Activated CD4-positive, alpha-beta memory T cell treated with anti-CD3 and anti-CD28 coated beads, Interleukin-2, amount 10 ng/mL, durations not matched to agents 7 days and 5 days (primary cell): ENCODE data around the gene USP15. TPM values are rescaled to one million over a fixed set of nuclear protein-coding genes. Genes with fewer than 3 reads are reported as not detected.

ENCODE experiments used
- CTCF ChIA-PET: fragments of 350-600 bp; sonication (Branson Sonifier 250); formaldehyde crosslinking; loops from one replicate; lab custom pipeline; 2021; ENCODE audit warnings: antibody characterized with exemption, inconsistent platforms; lab: Charles Lee
- POLR2A ChIA-PET: fragments of 350-600 bp; sonication (Branson Sonifier 250); formaldehyde crosslinking; loops from one replicate; lab custom pipeline; 2021; ENCODE audit warnings: antibody characterized with exemption; lab: Charles Lee
- DNase-seq: peaks from one replicate; pipeline ENCODE4 v3.0.0-alpha.2; 2020
- H3K27ac Mint-ChIP-seq: one replicate; pipeline ENCODE4 v1.8.0; 2021; ENCODE audit warnings: mild to moderate bottlenecking, mixed read lengths
- H3K27me3 Mint-ChIP-seq: one replicate; pipeline ENCODE4 v1.8.0; 2021; ENCODE audit warnings: mixed read lengths
- H3K36me3 Mint-ChIP-seq: one replicate; pipeline ENCODE4 v1.8.0; 2021; ENCODE audit warnings: low read depth, mixed read lengths
- H3K4me1 Mint-ChIP-seq: one replicate; pipeline ENCODE4 v1.8.0; 2021; ENCODE audit warnings: mixed read lengths
- H3K4me3 Mint-ChIP-seq: one replicate; pipeline ENCODE4 v1.8.0; 2021; ENCODE audit warnings: mild to moderate bottlenecking, mixed read lengths
- H3K9me3 Mint-ChIP-seq: one replicate; pipeline ENCODE4 v1.8.0; 2021; ENCODE audit warnings: mixed read lengths
- total RNA-seq, 2 experiments: library from RNA; stranded (reverse); gene quantifications; one replicate each; pipeline ENCODE4 v1.2.3, GENCODE V29; 2021

USP15 gene
- total RNA-seq, 2 experiments from 2014 or later: 134 to 161 TPM

DNA sequence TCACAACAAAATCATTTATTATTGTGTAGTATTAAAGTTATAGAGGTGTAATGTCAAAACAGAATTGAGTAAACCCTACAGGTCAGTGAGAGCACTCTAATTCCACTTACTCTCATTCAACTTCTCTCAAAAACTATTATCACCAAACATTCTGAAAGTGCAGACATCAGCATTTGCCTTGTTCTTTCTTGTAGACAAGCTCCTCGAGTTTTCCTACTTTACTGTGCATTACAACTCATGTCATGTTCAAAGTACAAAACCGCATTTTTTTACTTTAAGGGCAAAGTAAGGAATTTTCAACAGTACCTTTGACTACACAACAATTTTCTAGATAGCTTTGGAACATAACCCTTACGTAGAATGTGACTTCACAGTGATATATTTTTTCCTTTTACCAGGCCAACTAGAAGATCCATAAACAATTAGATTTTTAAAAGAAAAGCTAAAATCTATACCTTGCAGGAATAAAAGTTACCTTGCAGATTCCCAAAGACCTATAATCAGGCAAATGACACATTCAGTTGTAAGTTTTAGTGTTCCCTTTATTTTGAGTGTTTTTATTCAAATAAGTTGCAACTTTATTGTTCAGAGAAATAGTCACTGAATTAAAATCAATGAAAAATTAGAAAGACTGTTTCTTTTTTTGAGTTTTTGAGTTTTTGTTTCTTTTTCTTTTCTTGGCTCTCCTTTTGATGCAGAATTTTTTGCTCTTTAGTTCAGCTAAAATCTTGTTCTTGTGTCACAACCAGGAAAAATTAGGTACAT is 12.7 kb upstream of the USP15 start:
- Mint-ChIP-seq H3K4me3 (no peak overlapping the region), H3K4me1 (peaks cover 26% of the 10 kb centered on the region), H3K9me3 (peaks cover 3% of the 10 kb centered on the region), H3K27ac (no peak overlapping the region), H3K36me3 (peaks cover 8% of the 10 kb centered on the region), H3K27me3 (peaks cover 2% of the 10 kb centered on the region)
- no peak for DNase-seq
- POLR2A ChIA-PET: interaction anchor here (0.8 to 1.4 kb wide), 2 partner anchors 9 to 12 kb away, joined by 3 to 7 read pairs; partner anchors contain the start of gene USP15
- CTCF ChIA-PET: interaction anchor here (1.1 kb wide), 1 partner anchor 13 kb away, joined by 4 read pairs; the partner anchor contains the start of gene USP15

DNA sequence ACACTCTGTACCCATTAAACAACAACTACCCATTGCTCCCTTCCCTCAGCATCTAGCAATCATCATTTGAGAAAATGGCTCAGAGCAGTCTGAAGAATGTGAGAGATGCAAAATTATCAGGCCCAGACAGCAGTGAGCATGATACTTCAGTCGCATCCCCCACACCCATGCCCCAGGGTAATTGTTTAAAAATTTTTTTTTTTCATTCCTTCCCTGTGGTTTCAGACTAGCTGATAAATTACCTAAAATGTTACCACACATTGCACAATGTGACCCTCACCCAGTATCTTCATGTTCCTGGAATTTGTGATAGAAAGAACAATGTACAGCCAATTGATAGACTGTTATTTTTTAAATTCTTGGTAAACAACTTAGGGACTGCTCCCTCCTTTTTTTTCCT is 11.3 kb upstream of the USP15 start:
- H3K27ac Mint-ChIP-seq: no peak overlapping the region
- H3K36me3 Mint-ChIP-seq: peaks cover 22% of the 10 kb centered on the region
- H3K9me3 Mint-ChIP-seq: peaks cover 3% of the 10 kb centered on the region
- H3K4me3 Mint-ChIP-seq: no peak overlapping the region
- CTCF ChIA-PET: no interaction called here
- POLR2A ChIA-PET: no interaction called here
- H3K4me1 Mint-ChIP-seq: peaks cover 29% of the 10 kb centered on the region
- H3K27me3 Mint-ChIP-seq: no peaks in the 10 kb centered on the region
- no peak for DNase-seq

DNA sequence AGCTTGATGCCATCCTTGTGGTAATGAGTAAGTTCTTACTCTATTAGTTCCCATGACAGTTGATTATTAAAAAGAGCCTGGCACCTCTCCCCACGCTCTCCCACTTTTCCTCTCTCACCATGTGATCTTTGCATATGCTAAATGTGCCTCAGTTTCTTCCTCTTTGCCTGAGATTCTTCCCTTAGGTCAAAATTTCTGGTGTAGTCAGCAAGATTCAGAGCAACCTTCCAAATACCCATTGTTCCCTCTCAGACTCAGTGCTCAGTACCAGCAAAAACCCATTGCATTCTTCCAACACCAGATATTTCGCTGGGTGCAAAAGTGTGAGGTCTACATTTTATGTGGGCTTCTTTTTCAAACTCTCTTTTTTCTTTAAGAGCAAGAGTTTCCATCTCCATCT is 10.8 kb upstream of the USP15 start:
- peaks cover 3% of the 10 kb centered on the region for H3K9me3 Mint-ChIP-seq
- DNase-seq: no peak
- peaks cover 23% of the 10 kb centered on the region for H3K36me3 Mint-ChIP-seq
- H3K4me3 Mint-ChIP-seq: no peak overlapping the region
- no peak overlapping the region for H3K27ac Mint-ChIP-seq
- ChIA-PET POLR2A (no interaction called here), CTCF (no interaction called here)
- peaks cover 29% of the 10 kb centered on the region for H3K4me1 Mint-ChIP-seq
- no peaks in the 10 kb centered on the region for H3K27me3 Mint-ChIP-seq

DNA sequence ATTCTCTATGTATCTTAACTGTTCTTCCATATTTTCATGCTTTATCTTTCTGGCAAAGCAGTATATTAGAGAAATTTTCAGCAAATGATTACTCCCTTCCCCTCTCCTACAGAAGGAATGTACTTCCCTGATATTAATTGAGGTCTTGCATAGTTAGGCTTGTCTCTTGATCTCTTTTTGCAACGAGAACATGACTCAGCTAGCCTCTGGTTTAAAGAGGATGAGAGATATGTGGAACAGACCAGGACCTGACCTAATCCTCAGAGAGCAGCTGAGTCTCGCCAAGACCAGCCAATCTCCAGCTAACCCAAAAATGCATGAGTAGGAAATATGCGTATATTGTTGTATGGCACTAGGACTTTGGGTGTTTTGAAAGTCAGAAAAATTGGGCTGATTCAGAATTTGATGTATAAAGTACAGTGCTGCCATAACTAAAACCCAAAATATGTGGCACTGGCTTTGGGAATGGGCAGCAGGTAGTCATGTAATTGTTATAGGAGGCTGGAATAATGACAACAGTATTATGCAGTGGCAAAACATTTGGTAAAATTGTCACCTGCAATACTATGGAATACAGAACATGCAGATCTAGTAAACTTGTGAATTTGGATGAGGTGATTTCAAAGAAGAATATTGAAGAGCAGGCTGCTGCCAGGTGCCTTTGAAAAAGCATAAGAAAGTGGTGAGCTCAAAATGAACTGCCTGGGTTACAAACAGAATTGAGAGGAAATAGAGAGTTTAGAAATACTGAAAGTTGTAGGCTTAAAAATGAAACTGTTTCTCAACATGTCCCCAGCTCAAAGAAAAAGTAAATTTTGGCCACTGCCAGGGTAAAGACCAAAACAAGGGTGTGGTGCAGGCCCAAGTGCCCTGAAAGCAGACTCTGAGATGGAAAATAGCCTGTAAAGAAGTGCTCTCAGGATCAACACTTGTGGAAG is 9.3 kb upstream of the USP15 start:
- CTCF ChIA-PET: interaction anchor here (1.0 to 2.1 kb wide), 2 partner anchors 9 to 214 kb away, joined by 3 to 17 read pairs; partner anchors contain the start of gene USP15
- H3K4me3 Mint-ChIP-seq: peak overlapping the region; percentile 30
- peaks cover 23% of the 10 kb centered on the region for H3K36me3 Mint-ChIP-seq

GRCh38 chr12:62251609-62251958 is 8.6 kb upstream of the USP15 start:
- no peak for DNase-seq
- Mint-ChIP-seq H3K4me1 (peaks cover 30% of the 10 kb centered on the region), H3K36me3 (peaks cover 23% of the 10 kb centered on the region), H3K27me3 (no peaks in the 10 kb centered on the region), H3K4me3 (peak overlapping the region; percentile 30), H3K9me3 (peaks cover 3% of the 10 kb centered on the region), H3K27ac (peak overlapping the region; percentile 94)
- ChIA-PET CTCF (interaction anchor here (1.0 to 2.1 kb wide), 2 partner anchors 8 to 214 kb away, joined by 3 to 17 read pairs; partner anchors contain the start of gene USP15), POLR2A (interaction anchor here (1.0 to 2.7 kb wide), 4 partner anchors 8 to 215 kb away, joined by 3 to 38 read pairs (median 4); partner anchors contain the start of genes MON2 and USP15)

More for the DNA sequence above, 9.3 kb upstream of the USP15 start:
- H3K27me3 Mint-ChIP-seq: no peaks in the 10 kb centered on the region
- H3K27ac Mint-ChIP-seq: peak overlapping the region; percentile 94
- peaks cover 3% of the 10 kb centered on the region for H3K9me3 Mint-ChIP-seq
- H3K4me1 Mint-ChIP-seq: peaks cover 29% of the 10 kb centered on the region
- POLR2A ChIA-PET: interaction anchor here (0.9 to 2.7 kb wide), 5 partner anchors 8 to 216 kb away, joined by 3 to 38 read pairs (median 3); partner anchors contain the start of genes MON2 and USP15
- peak; percentile 26 for DNase-seq

- Mint-ChIP-seq H3K4me1 (peaks cover 38% of the 10 kb centered on the region), H3K27ac (peak overlapping the region; percentile 94), H3K9me3 (peaks cover 3% of the 10 kb centered on the region), H3K27me3 (no peaks in the 10 kb centered on the region), H3K36me3 (peaks cover 31% of the 10 kb centered on the region), H3K4me3 (no peak overlapping the region)
- POLR2A ChIA-PET: interaction anchor here (2.7 kb wide), 1 partner anchor 7 kb away, joined by 38 read pairs; the partner anchor contains the start of gene USP15
- no peak for DNase-seq
- CTCF ChIA-PET: interaction anchor here (2.1 kb wide), 1 partner anchor 7 kb away, joined by 17 read pairs; the partner anchor contains the start of gene USP15
These were observed 7.6 kb upstream of the USP15 start for GRCh38 chr12:62252576-62252975.

DNA sequence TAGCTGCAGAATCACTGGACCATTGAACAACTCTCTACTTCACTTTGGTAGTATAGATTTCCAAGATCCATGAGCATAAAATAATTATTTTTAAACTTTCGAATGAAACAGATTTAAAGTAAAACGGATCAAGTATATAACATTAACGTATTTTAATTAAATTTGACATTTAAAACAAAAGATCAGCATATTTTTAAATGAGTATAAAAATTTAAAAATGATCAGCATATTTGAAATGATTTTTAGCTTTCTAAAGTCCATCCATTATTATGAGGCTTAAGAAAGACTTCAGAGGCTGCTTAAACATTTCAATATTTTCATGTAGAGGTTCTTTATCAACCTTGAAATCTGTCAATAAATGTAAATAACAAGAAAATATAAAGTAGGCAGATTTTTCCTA is 5.2 kb upstream of the USP15 start:
- H3K4me1 Mint-ChIP-seq: peaks cover 47% of the 10 kb centered on the region
- H3K27ac Mint-ChIP-seq: no peak overlapping the region
- H3K4me3 Mint-ChIP-seq: no peak overlapping the region
- DNase-seq: no peak
- peaks cover 32% of the 10 kb centered on the region for H3K36me3 Mint-ChIP-seq
- ChIA-PET CTCF (no interaction called here), POLR2A (no interaction called here)
- no peaks in the 10 kb centered on the region for H3K9me3 Mint-ChIP-seq
- no peaks in the 10 kb centered on the region for H3K27me3 Mint-ChIP-seq

DNA sequence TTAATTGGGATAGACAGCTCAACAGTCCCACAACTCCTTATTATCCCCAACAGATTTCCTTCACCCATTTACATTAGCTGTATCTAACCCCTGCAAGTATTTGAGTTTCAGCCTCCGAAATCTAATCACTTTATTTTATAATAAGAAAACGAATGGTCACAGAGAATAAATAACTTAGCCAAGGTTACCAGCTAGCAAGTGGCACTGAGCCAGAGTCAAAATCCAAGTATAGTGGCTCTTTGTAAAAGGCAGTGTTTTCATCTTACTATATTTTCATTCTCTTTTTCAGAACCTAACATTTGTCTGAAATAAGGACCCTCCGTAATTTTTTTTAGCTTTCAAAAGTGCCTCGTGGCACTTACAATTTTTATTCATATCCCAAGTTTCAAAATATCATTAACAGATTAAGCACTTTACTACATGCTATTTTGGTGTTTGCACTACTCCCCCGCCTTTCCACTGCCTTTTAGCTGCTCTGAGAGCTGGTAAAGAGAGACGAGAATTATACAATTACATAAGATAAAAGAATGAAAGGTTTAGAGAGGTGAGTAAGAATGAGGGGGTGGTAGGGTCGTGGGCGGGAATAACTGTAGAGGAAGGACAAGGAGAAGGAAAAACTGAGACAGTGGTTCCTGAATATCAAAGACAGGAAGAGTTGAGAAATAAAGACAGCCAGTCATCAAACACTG is 3.7 kb upstream of the USP15 start:
- ChIA-PET POLR2A (interaction anchor here (1.0 kb wide), 1 partner anchor 9 kb away, joined by 3 read pairs; no protein-coding TSS in a partner anchor), CTCF (no interaction called here)
- Mint-ChIP-seq H3K27ac (no peak overlapping the region), H3K4me3 (no peak overlapping the region), H3K9me3 (no peaks in the 10 kb centered on the region), H3K27me3 (no peaks in the 10 kb centered on the region), H3K4me1 (peaks cover 36% of the 10 kb centered on the region), H3K36me3 (peaks cover 39% of the 10 kb centered on the region)
- DNase-seq: no peak

DNA sequence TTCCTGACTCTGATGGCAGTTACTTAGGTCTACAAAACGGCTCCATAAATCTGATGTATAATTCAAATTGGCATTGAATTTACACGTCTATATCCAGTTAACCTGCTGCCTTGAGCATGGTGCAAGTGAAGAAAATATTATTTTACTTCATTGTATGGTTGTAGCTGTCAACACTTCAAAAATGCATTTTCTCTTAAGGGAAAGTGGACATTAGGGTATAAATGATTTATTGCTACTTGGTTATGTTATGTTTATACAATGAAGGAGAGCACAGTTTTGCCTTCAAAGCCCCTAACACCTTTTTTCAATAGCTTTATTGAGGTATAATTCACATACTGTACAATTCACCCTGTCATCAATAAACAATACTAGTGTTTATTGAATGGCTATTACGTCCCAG is 2.0 kb upstream of the USP15 start:
- POLR2A ChIA-PET: interaction anchor here (2.6 kb wide), 1 partner anchor 345 kb away, joined by 21 read pairs; no protein-coding TSS in a partner anchor
- Mint-ChIP-seq H3K4me1 (peaks cover 32% of the 10 kb centered on the region), H3K4me3 (peak overlapping the region; percentile 95), H3K9me3 (no peaks in the 10 kb centered on the region), H3K27ac (peak overlapping the region; percentile 100), H3K27me3 (no peaks in the 10 kb centered on the region), H3K36me3 (peaks cover 36% of the 10 kb centered on the region)
- DNase-seq: no peak
- CTCF ChIA-PET: interaction anchor here (0.7 to 2.0 kb wide), 2 partner anchors 13 to 65 kb away, joined by 3 to 5 read pairs; a partner anchor contains a TSS

GRCh38 chr12:62258941-62259630 is 1.1 kb upstream of the USP15 start:
- POLR2A ChIA-PET: interaction anchor here (0.9 to 2.6 kb wide), 11 partner anchors 7 to 344 kb away, joined by 3 to 38 read pairs (median 6); partner anchors contain the start of gene MON2

DNA sequence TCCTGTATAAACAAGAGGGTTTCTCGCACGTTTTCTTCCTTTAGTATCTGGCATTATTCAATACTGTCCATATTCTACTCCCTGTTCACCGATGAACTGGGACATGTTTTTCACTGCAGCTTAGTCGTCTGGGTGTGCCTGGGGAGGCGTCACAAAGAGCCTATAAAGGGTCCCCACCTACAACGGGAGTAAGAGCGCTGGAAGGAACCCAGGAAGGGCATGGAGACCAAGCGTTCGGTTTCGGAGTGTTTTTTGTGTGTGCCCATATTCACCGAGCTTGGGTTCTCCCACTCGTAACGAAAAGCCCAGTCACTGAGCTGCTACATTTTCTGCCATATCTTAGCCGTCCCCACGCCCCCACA is 592 bp upstream of the USP15 start:
- H3K9me3 Mint-ChIP-seq: no peaks in the 10 kb centered on the region
- peak overlapping the region; percentile 100 for H3K27ac Mint-ChIP-seq
- ChIA-PET CTCF (interaction anchor here (0.9 to 1.8 kb wide), 8 partner anchors 8 to 381 kb away, joined by 3 to 17 read pairs (median 3); no protein-coding TSS in a partner anchor), POLR2A (interaction anchor here (0.9 to 2.6 kb wide), 15 partner anchors 8 to 343 kb away, joined by 3 to 38 read pairs (median 4); partner anchors contain the start of gene MON2)
- peaks cover 41% of the 10 kb centered on the region for H3K36me3 Mint-ChIP-seq
- peaks cover 44% of the 10 kb centered on the region for H3K4me1 Mint-ChIP-seq
- H3K27me3 Mint-ChIP-seq: no peaks in the 10 kb centered on the region
- no peak for DNase-seq
- H3K4me3 Mint-ChIP-seq: peak overlapping the region; percentile 95

More at GRCh38 chr12:62258941-62259630, 1.1 kb upstream of the USP15 start:
- H3K9me3 Mint-ChIP-seq: no peaks in the 10 kb centered on the region
- H3K27ac Mint-ChIP-seq: peak overlapping the region; percentile 100
- H3K27me3 Mint-ChIP-seq: no peaks in the 10 kb centered on the region
- H3K4me1 Mint-ChIP-seq: peaks cover 40% of the 10 kb centered on the region
- CTCF ChIA-PET: interaction anchor here (0.7 to 2.0 kb wide), 8 partner anchors 8 to 382 kb away, joined by 3 to 17 read pairs (median 3); a partner anchor contains a TSS
- DNase-seq: no peak
- H3K36me3 Mint-ChIP-seq: peaks cover 38% of the 10 kb centered on the region
- H3K4me3 Mint-ChIP-seq: peak overlapping the region; percentile 95
